ENCODE results near the gene DOCK10.

The DOCK10 gene

DNA sequence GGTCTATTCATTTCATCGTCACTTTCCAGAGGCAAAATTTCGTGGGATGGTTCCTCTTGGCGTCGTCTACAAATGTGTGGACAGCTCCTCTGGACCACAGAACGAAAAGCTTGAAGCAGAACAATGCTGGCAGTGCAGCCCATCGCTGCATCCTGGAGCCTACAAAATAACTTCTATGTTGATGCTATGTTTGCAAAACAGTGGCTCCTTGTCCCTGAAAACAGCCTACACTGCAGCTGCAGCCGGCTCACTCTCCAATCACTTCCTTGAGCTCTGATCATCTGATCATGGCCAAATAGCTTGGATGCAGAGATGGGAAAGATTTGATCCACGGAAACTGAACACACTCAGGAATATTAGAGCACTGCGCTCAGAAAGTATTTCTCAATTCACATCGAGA lies 60.0 kb downstream of the DOCK10 start:
- DNase-seq (ENCODE audit: low read depth in 2 of 2) = no peak

DNA sequence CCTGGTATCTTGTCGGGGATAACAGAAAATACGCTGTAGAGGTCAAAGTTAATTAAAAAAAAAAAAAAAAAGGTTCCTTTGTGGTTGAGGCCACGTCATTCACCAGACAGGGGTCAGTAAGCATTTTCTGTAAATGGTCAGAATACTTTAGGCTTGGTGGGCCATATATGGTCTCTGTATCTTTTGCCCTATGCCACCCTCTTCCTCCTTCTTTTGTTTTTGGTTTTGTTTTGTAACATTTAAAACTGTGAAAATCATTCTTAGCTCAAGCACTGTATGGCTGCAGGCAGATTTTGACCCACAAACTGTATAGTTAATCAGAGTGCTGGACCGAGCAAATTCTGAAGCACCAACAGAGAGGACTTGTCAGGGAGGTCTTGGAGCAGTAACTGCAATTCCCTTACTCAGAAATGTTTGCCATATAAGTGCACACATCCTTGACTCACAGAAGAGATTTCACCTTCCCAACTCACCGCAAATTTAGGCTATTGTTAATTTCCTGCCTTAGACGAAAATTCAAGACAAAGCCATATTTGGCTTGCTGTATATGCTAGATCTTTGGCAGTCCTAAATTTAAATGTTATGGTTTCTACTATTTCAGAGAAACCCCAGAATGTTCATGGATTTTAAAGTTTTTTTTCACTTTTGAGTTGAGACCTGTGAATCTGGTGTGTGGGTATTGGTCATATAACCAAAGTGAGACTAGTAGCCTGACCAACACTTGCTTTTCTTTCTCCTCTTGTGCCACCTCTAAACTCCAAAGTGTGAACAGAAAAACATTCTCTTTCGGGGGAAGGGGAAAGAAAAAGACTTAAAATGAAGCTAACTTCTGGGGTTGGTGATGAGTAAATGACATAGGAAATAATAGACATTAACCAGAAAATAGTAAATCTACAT lies 65.4 kb downstream of the DOCK10 start:
- DNase-seq (ENCODE audit: low read depth in 2 of 2) = no peak

DNA sequence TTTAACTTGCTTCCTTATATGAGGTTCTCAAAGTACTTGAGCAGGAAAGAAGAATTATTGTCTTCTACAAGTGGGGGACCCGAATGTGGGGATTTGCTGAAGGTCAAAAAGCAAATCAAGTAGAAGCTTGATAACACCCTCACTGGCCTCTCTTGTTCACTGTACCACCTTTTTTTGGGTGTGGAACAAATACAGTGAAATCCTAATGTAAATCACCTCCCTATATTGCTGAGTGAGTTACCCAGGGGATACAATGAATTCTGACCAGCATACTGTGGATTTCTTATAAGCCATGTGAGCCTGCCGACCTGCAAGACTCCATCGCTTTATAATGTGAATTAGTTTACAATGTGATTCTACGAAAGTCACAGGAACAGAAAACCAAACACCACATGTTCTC lies 66.5 kb downstream of the DOCK10 start:
- no peak for DNase-seq (ENCODE audit: low read depth in 2 of 2)

DNA sequence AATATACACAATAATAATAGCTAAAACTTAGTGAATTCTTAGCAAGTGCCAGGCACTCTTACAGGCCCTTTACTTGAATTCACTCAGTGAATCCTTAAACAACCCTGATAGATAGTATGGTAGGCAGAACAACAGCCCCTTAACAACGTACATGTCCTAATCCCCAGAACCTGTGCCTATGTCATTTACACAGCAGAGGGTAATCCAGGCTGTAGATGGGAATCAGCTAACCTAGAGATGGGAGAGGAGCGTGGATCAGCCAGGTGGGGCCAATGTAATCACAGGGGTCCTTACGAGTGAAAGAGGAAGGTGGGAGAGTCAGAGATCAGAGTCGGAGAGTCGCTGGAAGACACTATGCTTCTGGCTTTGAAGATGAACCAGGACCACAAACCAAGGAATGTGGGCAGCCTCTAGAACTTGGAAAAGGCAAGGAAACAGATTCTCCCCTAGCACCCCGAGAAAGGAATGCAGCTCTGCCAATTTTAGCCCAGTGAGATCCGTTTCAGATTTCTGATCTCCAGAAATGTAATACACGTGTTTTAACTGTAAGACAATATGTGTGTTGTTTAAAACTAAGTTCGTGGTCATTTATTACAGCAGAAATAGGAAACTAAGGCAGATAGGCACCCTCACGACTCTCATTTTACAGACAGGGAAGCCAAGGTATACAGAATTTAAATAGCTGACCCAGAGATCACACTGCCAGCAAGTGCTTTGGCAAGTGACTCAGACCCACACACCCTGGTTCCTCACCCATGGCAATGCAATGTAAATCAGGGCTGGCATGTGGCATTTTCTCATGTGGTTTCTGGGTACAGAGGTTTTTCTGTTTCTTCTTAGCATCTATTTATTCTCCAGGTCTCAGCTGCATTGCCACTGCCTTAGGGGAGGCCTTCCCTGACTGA lies 68.9 kb downstream of the DOCK10 start:
- peak; percentile 27 to 34 for DNase-seq (ENCODE audit: low read depth in 2 of 2)

DNA sequence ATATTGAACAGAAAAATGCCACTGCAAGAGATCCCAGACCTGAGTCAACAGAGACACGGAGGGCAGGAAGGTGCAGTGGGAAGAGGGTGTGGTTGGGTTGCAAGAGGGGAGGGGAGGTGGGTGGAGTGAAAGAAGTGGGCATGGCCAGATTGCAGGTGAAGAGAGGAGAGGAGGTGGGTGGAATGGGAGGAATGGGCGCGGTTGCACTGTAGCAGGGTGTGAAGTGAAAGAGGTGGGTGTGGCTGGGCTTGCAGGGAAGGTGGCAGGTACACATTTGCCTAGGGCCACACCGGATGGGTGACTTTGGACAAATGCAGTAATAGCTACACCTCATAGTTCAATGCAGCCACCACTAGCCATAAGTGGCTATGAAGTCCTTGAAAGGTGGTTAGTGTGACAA lies 71.1 kb downstream of the DOCK10 start:
- DNase-seq (ENCODE audit: low read depth in 2 of 2) = no peak

DNA sequence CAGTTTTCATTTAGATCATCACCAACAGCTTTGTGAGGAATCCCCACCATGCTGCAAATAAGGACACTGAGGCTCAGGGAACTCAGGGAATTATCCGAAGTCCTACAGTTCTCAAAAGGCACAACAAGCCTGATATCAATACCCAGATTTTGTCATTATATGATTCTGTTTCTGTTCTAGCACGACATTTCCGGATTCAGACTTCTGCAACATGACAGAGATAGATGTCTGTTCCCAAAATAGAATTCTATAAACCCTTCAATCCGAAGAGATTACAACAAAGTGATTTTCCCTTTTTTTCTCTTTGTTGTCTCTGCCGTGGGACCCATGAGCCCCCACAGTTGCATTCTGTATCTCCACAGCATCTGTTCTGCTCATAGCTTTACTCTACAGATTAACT lies 72.0 kb downstream of the DOCK10 start:
- DNase-seq (ENCODE audit: low read depth in 2 of 2) = no peak

DNA sequence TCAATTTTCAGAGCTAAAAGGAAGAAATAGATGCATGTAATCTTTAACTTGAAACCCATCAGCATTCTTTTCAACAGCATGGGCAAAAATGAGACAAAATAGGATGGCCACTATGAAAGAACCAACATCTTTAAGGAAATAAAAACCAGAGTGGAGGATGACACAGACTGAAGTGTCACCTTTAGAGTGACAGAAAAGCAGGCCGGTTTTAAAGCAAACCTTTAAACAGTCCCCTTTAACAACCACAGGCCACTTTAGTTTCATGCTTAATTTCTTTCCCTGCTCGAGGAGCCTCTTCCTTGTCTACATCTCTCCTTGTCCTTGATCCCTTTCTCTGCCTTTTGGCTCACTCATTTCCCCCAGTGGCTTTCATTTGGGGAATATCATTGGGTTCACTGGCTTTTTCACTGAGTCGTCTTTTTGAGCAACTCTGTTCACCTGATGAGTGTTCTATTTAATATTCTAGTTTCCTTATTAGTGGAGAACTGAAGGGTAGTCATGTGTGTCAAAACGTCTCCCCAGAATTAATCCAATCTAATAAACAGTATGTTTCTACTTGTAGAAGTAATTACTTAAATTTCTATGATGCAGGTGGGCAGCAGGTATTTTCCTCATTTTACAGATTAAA lies 72.5 kb downstream of the DOCK10 start:
- DNase-seq (ENCODE audit: low read depth in 2 of 2) = no peak

DNA sequence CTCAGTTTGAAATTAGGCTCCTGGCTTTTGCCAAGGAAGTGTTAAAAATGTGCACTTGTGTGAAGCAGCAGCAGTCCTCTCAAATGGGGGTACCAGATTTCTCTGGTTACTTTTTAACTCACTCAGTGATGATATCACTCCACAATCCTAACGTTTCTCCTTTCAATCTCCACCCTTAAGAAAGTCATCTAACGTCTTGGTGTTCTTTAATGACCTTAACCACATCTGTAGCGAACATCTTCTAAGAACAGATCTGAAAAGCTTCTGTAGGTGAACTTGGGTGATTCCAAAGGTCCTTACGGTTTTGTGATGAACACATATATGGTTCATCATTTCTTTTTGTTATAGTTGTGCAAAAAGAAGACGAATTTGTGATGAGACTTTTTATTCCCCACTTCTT lies 73.2 kb downstream of the DOCK10 start:
- no peak for DNase-seq (ENCODE audit: low read depth in 2 of 2)

DNA sequence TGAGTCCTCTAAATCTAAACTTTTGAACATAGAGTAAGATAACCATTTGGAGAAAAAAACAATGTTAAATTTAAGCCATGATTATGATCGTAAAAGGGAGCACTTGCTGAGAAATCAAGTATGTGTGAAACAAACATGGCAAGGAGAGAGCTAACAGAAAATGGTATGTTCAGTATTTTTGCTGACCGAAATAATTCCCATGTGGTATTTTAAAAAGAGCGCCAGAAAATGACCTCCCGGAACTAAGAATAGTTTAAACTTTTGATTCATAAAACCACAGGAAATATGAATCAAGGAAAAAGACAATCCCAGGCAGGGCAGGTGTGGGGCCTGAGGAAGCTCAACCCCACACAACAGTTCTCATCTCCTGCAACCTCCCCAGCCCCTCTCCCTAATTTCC lies 74.2 kb downstream of the DOCK10 start:
- DNase-seq (ENCODE audit: low read depth in 2 of 2) = no peak

DNA sequence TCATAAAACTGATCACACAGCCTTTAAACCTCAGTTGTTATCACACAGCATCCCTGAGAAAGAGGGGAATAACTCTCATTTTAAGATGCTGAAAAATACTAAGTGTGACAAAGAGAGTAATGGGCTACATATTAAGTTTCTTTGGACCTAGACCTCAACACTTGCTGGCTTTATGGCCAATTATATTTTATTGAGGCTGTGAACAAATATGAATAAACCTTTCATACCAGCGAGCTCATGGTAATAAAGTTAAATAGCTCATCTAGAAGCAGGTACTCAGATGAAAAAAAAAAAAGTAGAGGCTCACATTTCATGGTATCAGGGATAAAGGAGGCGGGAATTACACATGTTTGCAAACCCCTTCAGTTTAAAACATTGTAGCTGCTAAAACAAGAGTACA lies 75.7 kb downstream of the DOCK10 start:
- DNase-seq (ENCODE audit: low read depth in 2 of 2) = no peak

DNA sequence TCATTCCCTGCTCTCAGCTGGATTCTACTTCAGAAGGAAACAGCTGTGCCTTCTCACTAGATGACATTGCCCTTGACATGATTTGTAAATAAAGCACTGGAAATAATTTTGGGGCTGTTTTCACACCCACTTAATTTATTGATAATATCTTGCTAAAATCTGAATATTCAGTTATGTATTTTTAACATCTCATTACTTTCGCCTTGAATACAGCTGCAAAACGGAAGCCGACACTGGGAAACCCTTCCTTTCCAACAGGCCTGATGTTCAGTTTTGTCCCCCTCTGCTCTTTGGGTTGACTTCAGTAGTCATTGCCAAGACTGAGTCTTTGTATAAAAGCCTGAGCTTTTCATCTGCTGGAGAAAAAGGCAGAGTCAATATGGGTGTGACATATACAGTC lies 82.7 kb downstream of the DOCK10 start:
- no peak for DNase-seq (ENCODE audit: low read depth in 2 of 2)

DNA sequence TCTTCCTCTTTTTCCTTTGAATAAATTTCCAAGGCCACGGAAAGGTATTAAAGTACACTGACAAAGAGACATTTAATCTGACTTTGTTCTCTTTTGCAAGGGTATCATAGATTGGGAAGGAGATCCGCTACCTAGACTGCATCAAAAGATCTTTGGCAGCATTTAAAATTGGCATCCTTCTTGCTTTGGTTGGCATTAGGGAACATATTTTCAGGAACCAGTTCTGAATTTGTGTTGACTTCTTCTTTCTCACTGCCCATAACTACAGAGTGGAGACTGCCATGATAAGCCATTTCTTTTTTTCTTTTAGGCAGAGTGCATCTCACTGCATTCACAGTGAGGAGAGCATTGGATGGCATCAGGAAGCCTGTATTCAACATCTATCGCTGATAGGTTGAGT lies 83.4 kb downstream of the DOCK10 start:
- no peak for DNase-seq (ENCODE audit: low read depth in 2 of 2)

DNA sequence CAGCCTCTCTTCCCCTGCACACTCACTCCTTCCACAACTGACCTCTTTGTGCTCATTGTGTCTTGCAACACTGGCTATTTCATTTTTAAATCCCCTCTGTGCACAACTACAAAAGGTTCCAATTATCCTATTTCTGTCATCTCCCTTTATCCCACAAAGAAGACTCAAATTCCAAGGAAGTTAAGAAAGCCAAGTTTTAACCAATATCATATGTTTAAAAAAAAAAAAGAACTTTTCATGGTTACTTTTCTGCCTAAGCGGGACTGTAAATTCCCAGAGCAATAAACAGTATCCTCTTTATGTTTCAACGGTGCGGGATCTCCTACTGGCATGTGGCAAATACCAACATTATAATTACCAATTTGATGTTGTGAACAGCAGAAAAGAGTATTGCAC lies 83.8 kb downstream of the DOCK10 start:
- DNase-seq (ENCODE audit: low read depth in 2 of 2) = no peak

DNA sequence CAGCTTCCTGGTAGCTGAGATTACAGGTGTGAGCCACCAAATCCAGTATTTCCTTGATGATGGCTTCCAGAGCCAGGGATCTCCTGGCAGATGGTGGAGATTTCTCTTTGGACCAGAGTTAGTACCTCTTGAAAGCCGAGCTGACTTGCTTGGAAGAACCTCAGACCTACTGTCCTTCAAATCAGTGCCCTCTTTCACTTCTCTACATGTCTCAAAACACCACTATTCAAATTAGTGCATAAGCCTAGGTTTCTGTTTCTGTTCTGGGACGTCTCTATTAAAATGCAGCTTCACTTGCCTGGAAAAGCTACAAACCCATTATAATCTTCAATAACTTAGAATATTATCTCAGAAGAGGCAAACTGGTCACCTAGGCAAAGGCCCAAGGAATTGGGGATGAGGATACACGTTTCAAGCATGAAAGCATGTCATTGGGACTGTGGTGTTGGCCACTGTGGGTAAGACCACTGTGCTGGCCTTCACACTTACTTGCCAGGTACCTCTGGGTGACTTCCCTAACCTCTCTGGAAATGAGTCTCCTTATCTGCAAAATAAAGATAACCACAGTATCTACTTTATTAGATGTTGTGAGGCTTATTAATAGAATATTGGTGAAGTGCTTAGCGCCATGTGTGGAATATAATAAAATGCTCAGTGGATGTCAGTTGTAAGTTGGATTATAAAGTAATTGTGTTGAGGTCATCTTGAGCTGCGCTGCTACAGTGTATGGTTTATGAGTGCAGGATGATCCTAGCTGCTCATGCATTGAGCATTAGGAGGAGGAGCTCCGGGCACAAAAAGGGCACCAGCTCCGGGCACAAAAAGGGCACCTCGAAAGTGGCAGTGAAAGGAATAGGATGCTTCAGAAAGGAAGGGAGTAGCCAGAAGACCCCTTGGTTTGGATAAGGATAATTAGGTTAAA lies 84.5 kb downstream of the DOCK10 start:
- DNase-seq (ENCODE audit: low read depth in 2 of 2) = no peak

DNA sequence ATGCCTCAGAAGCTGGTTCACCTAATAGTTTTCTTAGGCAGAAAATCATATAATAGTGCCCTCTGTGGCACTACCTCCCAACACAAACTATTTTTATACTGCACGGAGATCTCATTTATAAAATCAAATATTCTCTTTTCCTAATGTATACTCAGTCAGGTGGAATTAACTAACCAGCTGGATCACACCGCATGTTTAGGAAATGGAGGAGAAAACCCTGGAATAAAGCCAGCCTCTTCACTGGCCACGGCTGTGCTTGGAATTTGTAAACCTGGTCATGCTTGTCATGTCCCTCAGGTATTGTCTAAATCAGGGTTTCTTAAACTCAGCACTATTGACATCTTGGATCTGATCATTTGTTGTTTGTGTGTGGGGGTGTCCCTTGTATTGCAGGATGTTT lies 85.6 kb downstream of the DOCK10 start:
- no peak for DNase-seq (ENCODE audit: low read depth in 2 of 2)

DNA sequence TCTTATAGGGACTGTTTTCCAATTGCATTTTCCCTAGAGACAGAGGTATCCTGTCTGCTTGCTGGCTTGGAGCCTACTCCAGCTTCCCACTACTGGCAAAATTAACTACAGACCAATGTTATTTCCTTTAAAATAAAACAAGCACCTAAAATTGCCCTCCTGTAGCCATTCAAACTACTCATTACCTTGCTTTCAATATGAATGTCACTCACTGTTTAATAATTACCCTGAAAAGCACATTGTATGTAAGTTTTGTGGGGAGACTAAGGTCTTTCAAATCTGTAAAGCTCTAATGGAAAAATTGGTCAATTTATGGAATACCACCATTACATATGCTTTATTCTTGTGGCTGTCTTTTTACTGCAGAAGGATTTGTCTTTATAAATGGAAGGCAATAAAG lies 87.3 kb downstream of the DOCK10 start:
- no peak for DNase-seq (ENCODE audit: low read depth in 2 of 2)

DNA sequence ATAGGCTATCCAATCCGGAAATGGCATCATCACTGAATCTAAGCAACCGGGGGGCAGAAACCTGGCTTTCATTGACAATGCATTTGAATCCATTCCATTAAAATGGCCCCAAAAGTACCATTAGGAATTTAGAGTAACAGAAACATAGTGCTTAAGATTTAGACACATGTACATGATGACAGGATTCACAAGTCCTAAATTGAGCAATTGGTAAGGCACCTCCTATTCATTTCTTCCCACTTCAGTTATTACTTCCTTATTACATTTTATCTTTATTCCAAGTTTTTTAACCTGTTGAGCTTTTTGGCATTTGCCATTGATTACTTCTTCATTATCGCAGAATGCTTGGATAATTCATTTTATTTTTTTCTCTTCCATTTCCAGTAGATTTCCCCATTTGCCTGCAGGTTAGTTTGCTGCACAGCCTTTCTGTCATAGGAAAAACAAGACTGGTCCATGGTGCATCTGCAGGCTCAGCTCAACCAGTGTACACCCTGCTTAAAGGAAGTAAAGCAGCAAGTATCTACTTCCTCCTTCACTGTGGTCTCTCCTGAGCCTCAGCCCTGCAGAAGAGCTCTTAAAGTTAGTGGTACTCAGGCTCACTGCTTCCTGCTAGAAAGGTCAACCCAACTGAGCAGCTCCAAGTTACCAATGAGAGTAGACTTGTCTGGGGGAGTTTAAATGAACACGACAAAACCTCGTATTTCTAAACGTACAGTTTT lies 89.2 kb downstream of the DOCK10 start:
- peak in 1 of 2 donors; percentile 20 for DNase-seq (ENCODE audit: low read depth in 2 of 2)

DNA sequence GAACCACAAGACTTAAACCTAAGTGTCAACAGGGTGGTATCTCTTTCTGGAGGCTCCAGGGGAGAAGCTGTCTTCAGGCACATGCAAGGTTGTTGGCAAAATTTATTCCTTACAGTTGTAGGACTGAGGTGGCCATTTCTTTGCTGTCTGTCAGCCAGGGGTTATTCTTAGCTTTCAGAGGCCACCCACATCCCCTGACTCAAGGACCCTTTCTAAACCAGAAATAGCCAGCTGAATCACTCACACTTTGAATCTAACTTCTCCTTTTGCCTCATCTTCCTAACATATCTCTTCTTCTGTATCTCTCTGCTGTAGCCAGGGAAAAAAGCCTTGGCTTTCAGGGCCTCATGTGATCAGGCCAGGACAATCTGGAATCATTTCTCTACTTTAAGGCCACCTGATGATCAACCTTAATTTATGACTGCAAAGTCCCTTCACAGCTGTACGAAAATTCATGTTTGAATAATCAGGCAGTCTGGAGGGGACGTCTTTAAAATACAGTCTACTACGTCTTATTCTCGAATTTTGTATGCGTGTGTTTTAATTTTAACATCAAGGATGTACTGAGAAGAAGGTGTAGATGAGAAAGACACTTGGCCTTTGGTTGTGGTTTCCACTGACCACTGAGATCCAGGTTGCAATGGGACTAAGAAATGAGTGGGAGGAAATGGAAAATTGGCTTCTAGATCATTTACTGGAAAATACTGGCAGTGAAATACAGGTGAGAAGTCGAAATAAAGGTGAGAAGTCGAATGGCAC lies 90.4 kb downstream of the DOCK10 start:
- no peak for DNase-seq (ENCODE audit: low read depth in 2 of 2)

DNA sequence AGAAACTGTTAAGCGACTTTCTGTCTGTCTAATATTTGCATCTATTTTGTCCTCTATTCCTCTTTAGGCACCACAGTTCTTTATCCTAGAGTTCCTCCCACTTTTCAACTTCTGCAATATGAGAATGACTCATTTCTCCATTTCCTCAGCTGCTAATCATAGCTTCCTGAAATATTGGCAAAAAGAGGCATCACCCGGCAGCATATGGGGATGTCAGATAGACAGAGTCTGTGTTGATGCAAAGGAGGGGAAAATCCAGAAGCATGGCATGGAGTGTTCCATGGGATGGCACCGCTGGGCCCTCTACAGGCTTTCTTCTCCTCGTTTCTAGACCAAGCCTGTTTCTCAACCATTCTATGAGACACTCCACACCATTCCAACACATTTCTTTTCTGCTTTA lies 93.4 kb downstream of the DOCK10 start:
- no peak for DNase-seq (ENCODE audit: low read depth in 2 of 2)

DNA sequence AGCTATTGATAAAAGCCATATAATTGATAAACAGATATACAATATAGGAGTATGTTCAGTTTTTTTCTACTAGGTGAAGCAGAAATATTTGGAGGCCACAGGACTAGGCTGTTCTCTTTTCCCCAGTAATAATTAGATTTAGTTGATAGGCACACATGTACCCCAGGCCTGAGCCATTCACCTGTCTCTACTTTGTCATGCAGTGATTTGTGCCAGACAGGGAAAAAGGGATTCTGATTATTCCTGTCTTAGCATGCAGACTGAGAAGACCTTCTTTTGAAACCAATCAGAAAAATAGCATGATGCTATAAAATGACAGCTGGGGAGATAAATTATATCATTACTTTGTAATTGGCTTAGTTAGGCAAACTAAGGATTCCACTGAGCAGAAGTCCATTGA lies 94.3 kb downstream of the DOCK10 start:
- DNase-seq (ENCODE audit: low read depth in 2 of 2) = no peak
